ENCODE data around the gene PLA2G4D.
A peak's percentile ranks its signal among the peaks of the same experiment; 100 is the strongest.

The PLA2G4D gene

GRCh38 chr15:42085721-42086120, 8.6 kb downstream of the PLA2G4D start (continued):
- TF ChIP-seq TCF4 (CRISPR knock-in tag; IDR thresholded peaks at IDR 0.05; ENCODE audit: borderline replicate concordance) (no peak), BACH2 (CRISPR knock-in tag; IDR thresholded peaks at IDR 0.05; ENCODE audit: borderline replicate concordance) (no peak), ARNTL (CRISPR knock-in tag; IDR thresholded peaks at IDR 0.05; ENCODE audit: borderline replicate concordance, low read depth) (no peak), SNAI2 (CRISPR knock-in tag; IDR thresholded peaks at IDR 0.05) (no peak), POU6F1 (CRISPR knock-in tag; IDR thresholded peaks at IDR 0.05; ENCODE audit: borderline replicate concordance, low read depth) (no peak), CREB5 (CRISPR knock-in tag; IDR thresholded peaks at IDR 0.05; ENCODE audit: low read depth) (no peak)

GRCh38 chr15:42085236-42085605, 9.1 kb downstream of the PLA2G4D start:
- ATAC-seq = no peak
- TF ChIP-seq RARB (CRISPR knock-in tag; IDR thresholded peaks at IDR 0.05) (no peak), PPARA (CRISPR knock-in tag; IDR thresholded peaks at IDR 0.05; ENCODE audit: borderline replicate concordance) (no peak), ZNF70 (CRISPR knock-in tag; IDR thresholded peaks at IDR 0.05) (no peak), BACH2 (CRISPR knock-in tag; IDR thresholded peaks at IDR 0.05; ENCODE audit: borderline replicate concordance) (no peak), GLIS3 (CRISPR knock-in tag; IDR thresholded peaks at IDR 0.05) (no peak), ZFP3 (CRISPR knock-in tag; IDR thresholded peaks at IDR 0.05) (no peak), ZC3H10 (CRISPR knock-in tag; IDR thresholded peaks at IDR 0.05) (no peak), TSHZ2 (CRISPR knock-in tag; IDR thresholded peaks at IDR 0.05) (no peak), CSDC2 (CRISPR knock-in tag; IDR thresholded peaks at IDR 0.05) (no peak), OSR1 (CRISPR knock-in tag; IDR thresholded peaks at IDR 0.05) (no peak), ISL1 (CRISPR knock-in tag; IDR thresholded peaks at IDR 0.05) (no peak), ARNTL (CRISPR knock-in tag; IDR thresholded peaks at IDR 0.05; ENCODE audit: borderline replicate concordance, low read depth) (no peak), SNAI2 (CRISPR knock-in tag; IDR thresholded peaks at IDR 0.05) (no peak), TOX (CRISPR knock-in tag; IDR thresholded peaks at IDR 0.05; ENCODE audit: borderline replicate concordance) (no peak)

GRCh38 chr15:42084465-42085235, 9.7 kb downstream of the PLA2G4D start:
- peak; percentile 97 for ATAC-seq
- TF ChIP-seq ESRRG (CRISPR knock-in tag; IDR thresholded peaks at IDR 0.05) (no peak), RARB (CRISPR knock-in tag; IDR thresholded peaks at IDR 0.05) (no peak), ARNTL (CRISPR knock-in tag; IDR thresholded peaks at IDR 0.05; ENCODE audit: borderline replicate concordance, low read depth) (no peak), ZFP3 (CRISPR knock-in tag; IDR thresholded peaks at IDR 0.05) (no peak), CREB5 (CRISPR knock-in tag; IDR thresholded peaks at IDR 0.05; ENCODE audit: low read depth) (no peak), ZNF70 (CRISPR knock-in tag; IDR thresholded peaks at IDR 0.05) (no peak), ZNF565 (CRISPR knock-in tag; conservative IDR thresholded peaks at IDR 0.05; ENCODE audit: low read depth) (no peak), ZC3H10 (CRISPR knock-in tag; IDR thresholded peaks at IDR 0.05) (no peak), TOX (CRISPR knock-in tag; IDR thresholded peaks at IDR 0.05; ENCODE audit: borderline replicate concordance) (no peak), CSRNP3 (CRISPR knock-in tag; IDR thresholded peaks at IDR 0.05) (no peak), POU6F1 (CRISPR knock-in tag; IDR thresholded peaks at IDR 0.05; ENCODE audit: borderline replicate concordance, low read depth) (no peak), TSHZ2 (CRISPR knock-in tag; IDR thresholded peaks at IDR 0.05) (no peak), ZNF8 (CRISPR knock-in tag; IDR thresholded peaks at IDR 0.05) (no peak), CSDC2 (CRISPR knock-in tag; IDR thresholded peaks at IDR 0.05) (no peak), SNAI2 (CRISPR knock-in tag; IDR thresholded peaks at IDR 0.05) (no peak)
